ENCODE measurements around the gene MS4A8.

DNA sequence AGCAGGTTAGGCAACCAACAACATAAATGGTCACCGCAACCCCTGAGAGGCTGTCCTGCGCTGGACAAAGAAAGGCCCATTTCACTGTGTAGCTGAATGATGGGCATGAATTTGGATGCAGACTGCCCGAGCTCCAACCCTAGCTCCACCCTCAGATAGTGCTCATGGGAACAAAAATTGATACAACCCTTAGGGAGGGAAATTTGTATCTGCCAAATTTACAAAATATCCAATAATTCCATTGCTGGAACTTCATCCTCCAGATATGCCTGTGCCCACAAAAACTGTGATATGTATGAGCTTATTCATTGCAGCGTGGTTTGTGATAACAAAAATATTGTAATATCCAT is 2.0 kb downstream of the MS4A8 start:
- TF ChIP-seq POLR2AphosphoS5 (IDR thresholded peaks at IDR 0.05; ENCODE audit: borderline replicate concordance, low read depth, low read length) (no peak), EZH2 (IDR thresholded peaks at IDR 0.05) (no peak)

Data from SK-N-MC (cell line).